ENCODE data around the gene SAXO2.
"Not testable (repeated sequence)": the region's sequence is repeated elsewhere in the genome, so short reads cannot be mapped to it uniquely, and the experiment has no call there.

Gene SAXO2, protein sequence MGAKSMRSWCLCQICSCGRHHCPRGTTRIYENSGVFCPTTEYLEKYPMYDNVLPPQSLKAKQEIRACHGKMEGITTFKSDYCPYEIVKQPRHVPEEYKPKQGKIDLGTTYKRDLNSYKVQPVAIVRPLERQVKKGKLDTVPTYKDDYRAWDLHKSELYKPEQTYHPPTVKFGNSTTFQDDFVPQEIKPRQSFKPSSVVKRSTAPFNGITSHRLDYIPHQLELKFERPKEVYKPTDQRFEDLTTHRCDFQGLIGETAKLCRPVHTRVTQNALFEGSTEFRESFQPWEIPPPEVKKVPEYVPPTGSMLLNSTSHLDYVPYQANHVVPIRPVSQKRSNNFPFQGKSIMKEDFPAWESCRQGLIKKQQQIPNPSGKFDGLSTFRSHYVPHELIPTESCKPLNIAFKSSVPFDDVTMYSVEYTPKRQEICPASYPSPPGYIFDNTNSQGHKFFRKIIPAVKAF

DNA sequence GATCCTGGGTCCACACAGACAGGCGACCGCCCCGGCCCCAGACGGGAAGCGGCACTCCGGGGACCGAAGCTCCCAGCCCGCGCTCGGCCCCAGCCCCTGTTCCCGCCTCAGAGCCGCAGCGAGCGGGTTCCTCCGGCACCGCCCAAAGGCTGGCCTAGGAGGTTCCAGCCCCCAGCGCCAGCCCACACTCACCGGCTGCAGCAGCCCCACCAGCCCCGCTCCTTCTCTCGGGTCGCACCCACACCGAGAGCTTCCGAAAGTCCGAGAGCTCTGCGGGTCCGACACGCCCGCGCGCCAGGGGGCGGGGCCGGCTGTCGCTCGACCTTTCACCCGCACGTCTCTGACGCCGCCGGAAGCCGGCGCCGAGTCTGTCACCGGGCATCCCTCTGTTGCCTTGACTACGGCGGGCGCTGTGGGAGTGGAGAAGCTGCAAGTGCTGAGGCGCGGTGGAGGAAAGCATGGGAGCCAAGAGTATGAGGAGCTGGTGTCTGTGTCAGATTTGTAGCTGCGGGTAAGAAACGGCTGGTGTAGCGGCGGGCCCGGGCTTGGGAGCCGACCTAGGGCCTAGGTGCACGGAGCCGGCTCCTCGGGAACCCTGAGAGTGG lies at the start of gene SAXO2, which contains the start of gene EFL1:
SAXO2 (plus strand) TSS at position 397 of the 605 bp plus-strand sequence; CDS start at position 459, 62 bp downstream.
EFL1 (minus strand) TSS at position 313 of the 605 bp plus-strand sequence. CDS start 956 bp downstream, outside the sequence.
- peak within 1 kb of the TSS; percentile 79 for H3K4me3 ChIP-seq (ENCODE audit: low read depth, low read length)
- CTCF ChIA-PET, result interaction anchor here (1.2 kb wide), 1 partner anchor 19 kb away, joined by 7 read pairs; no protein-coding TSS in a partner anchor
- POLR2A ChIA-PET, result interaction anchor here (0.7 to 1.4 kb wide), 2 partner anchors 217 to 1125 kb away, joined by 3 to 5 read pairs; partner anchors contain the start of gene MEX3B
- TF ChIP-seq, protein P1, sequence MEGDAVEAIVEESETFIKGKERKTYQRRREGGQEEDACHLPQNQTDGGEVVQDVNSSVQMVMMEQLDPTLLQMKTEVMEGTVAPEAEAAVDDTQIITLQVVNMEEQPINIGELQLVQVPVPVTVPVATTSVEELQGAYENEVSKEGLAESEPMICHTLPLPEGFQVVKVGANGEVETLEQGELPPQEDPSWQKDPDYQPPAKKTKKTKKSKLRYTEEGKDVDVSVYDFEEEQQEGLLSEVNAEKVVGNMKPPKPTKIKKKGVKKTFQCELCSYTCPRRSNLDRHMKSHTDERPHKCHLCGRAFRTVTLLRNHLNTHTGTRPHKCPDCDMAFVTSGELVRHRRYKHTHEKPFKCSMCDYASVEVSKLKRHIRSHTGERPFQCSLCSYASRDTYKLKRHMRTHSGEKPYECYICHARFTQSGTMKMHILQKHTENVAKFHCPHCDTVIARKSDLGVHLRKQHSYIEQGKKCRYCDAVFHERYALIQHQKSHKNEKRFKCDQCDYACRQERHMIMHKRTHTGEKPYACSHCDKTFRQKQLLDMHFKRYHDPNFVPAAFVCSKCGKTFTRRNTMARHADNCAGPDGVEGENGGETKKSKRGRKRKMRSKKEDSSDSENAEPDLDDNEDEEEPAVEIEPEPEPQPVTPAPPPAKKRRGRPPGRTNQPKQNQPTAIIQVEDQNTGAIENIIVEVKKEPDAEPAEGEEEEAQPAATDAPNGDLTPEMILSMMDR (IDR thresholded peaks at IDR 0.05; ENCODE audit: insufficient read depth, low read length, missing control alignments), result no peak
- DNase-seq (ENCODE audit: low read depth, low spot score), result no peak

DNA sequence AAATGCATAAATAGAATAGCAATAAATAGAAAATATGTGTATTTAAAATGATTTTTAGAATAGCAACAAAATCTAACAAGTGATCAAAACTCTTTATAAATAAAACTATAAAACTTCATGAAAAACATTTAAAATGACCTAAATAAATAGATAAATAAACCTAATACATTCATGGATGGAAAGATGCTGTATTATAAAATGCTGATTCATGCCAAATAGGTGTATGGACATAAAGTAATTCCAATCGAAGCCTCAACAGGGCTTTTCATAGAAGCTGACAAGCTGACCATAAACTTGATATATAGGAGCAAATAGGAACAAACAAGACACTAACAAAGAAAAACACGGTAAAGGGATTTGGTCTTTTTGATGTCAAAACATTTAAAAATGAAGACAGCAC lies 46.5 kb upstream of the SAXO2 start:
- DNase-seq (ENCODE audit: low read depth, low spot score); POLR2A ChIA-PET; H3K4me3 ChIP-seq (ENCODE audit: low read depth, low read length): not testable (repeated sequence)
- CTCF ChIA-PET, result interaction anchor here (0.7 to 0.8 kb wide), 2 partner anchors 18 to 736 kb away, joined by 3 read pairs; no protein-coding TSS in a partner anchor

DNA sequence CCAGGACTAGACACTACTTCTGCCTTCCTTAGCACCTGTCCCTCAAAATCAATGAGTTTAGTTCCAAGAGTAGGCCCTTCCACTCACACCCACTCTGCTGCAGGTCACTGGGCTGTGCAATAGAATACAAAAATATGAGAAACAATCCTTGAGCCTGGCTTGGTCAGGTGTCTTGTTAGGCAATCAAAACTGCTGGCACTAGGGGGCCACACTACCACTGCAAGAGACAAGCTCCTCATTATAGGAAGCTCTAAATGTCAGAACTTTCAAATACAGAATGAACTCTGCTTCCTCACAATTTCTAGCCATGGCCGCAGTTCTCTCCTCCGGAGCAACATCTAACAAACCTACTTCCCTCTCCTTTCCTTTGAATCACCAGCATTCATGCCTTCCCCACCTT lies 41.1 kb upstream of the SAXO2 start:
- POLR2A ChIA-PET; H3K4me3 ChIP-seq (ENCODE audit: low read depth, low read length); DNase-seq (ENCODE audit: low read depth, low spot score); CTCF ChIA-PET: not testable (repeated sequence)
- TF ChIP-seq, protein P1 (IDR thresholded peaks at IDR 0.05; ENCODE audit: insufficient read depth, low read length, missing control alignments), result peak; percentile 30

DNA sequence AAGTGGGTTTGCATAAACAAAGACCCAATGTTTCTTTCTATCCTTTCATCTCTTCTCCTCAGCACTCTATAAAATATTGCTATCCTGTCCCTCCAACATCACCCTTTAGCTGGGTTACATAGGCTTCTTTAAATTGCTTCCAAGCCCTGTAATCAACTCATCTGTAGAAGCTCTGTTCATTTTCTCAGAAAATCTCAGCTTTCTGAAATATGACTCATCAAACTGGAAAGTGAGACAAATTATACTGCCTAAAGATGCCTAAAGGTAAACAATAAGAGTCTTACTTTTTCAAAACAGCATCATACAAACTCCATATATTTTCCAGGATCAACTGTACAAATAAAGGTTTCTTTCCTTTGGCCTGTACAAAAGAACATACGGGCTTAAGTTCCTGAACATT lies 33.9 kb upstream of the SAXO2 start:
- ChIA-PET CTCF (interaction anchor here (1.0 kb wide), 1 partner anchor 11 kb away, joined by 3 read pairs; no protein-coding TSS in a partner anchor), POLR2A (no interaction called here)
- H3K4me3 ChIP-seq (ENCODE audit: low read depth, low read length), result no peak overlapping the region
- TF ChIP-seq, protein P1 (IDR thresholded peaks at IDR 0.05; ENCODE audit: insufficient read depth, low read length, missing control alignments), result no peak
- DNase-seq (ENCODE audit: low read depth, low spot score), result no peak

DNA sequence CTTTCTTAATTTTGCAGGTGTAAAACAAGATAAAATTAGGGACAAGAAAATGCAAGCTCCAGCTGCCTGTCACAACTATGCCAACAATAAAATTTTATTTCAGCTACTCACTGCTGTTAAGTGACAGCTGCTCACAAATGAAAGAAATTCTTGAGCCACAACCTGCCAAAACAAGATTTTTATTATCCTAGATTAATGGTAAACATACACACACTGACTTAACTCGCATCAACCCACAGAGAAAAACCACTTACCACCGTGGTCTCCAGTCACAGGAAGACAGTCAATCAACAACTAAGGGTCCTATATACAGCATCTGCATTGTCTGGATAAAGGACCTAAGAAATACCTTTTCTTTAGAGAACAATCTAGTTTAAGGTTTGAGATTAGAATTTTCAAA lies 31.4 kb upstream of the SAXO2 start:
- no peak for DNase-seq (ENCODE audit: low read depth, low spot score)
- CTCF ChIA-PET, result no interaction called here
- H3K4me3 ChIP-seq (ENCODE audit: low read depth, low read length), result no peak overlapping the region
- POLR2A ChIA-PET, result no interaction called here
- TF ChIP-seq, protein P1 (IDR thresholded peaks at IDR 0.05; ENCODE audit: insufficient read depth, low read length, missing control alignments), result no peak

DNA sequence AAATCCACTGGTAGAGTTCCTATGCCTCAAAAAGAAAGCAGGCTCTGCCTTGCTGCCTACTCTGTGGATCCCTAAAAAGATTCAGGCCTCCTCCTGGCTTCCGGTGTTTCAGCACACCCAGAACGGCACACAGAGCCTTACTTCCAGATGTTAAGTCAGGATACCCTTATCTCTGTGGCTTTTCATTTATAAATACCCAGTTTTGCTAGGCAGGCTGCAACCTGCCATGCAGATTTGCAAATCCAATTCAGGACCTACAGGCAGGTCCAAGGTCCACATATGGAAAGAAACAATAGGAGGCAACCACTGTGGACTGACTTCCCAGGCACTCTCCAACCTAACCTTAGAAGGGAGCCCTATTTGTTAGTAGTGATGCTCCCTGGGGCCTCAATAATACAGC lies 30.8 kb upstream of the SAXO2 start:
- CTCF ChIA-PET, result no interaction called here
- POLR2A ChIA-PET, result no interaction called here
- no peak overlapping the region for H3K4me3 ChIP-seq (ENCODE audit: low read depth, low read length)
- no peak for DNase-seq (ENCODE audit: low read depth, low spot score)
- TF ChIP-seq, protein P1 (IDR thresholded peaks at IDR 0.05; ENCODE audit: insufficient read depth, low read length, missing control alignments), result no peak

DNA sequence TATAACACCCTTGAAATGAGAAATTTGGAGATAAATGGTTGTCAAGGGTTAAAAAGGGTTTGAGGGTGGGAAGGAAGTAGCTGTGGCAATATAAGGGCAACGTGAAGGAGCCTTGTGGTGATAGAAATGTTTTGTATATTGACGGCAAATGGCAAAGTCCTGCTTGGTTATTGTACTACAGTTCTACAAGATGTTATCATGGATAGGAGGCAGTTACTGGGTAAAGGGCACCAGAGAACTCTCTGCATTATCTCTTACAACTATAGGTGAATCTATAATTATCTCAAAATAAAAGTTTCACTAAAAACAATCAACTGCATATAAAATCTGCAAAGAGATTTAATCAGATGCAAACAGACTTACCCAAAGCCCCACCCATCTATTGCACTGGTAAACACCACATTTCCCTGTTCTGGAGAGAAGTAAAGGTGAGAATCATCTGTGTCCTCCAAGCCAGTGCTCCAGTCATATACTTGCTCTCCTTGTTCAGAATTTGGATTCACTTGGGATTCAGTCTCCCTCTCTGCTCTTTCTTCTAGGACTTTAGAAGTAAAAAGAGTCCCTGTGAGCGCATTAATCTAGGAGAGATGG lies 24.6 kb upstream of the SAXO2 start:
- H3K4me3 ChIP-seq (ENCODE audit: low read depth, low read length); DNase-seq (ENCODE audit: low read depth, low spot score); POLR2A ChIA-PET; CTCF ChIA-PET: not testable (repeated sequence)
